ENCODE measurements around the gene FAAH2.
"Not testable (repeated sequence)": the region's sequence is repeated elsewhere in the genome, so short reads cannot be mapped to it uniquely, and the experiment has no call there.

The FAAH2 gene

DNA sequence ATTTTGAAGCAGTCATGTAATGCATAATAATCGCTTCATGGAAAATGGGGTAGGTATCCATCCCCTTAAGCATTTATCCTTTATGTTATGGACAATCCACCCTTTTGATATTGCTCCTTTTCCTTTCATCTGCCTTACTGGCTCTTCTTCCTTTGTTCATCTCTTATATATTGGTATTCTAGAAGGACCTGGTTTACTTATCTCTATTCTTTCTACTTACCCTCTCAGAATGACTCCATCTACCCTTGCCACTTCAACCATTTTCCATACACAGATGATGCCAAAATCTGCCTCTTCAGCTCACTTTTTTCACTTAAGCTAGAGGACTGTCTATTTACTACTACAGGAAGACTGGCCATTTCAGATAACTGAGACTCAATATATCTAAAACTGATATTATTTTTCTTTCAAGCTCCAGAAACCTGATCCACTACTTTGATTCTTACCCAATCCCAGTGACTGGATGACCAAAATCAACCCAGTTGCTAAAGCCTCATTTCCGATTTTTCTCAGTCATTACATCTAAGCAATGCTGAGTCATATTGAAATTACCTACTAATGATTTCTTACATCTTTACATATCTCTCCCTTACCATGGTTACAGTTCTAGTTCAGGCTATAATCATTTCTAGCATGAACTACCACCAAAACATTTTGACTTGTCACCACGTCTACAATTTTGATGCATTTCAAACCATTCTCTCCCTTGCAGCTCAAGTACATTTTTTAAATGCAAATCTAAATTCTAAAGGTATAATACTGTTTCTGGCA is 93.7 kb downstream of the FAAH2 start:
- FAIRE-seq: no peak

GRCh38 chrX:57394162-57394561 is 107.7 kb downstream of the FAAH2 start:
- not testable (repeated sequence) for FAIRE-seq

DNA sequence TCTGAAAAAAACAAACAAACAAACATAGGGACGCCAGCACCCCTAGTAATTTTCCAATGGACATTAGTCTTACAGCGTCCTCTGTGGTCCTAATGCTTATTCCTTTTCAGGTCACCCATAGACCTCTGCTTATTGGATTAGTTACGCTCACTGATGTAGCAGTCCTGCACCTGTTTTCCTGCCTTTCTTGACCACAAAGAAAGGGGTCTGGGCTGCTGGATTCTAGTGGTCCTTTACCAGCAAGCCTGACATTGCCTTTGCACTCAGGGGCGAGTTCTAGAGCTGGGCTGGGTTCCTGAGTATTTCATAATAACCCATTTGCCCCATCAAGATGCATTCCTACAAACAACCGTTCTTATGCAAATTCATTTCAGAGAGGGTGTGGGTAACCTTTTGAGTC is 116.7 kb downstream of the FAAH2 start:
- not testable (repeated sequence) for FAIRE-seq

DNA sequence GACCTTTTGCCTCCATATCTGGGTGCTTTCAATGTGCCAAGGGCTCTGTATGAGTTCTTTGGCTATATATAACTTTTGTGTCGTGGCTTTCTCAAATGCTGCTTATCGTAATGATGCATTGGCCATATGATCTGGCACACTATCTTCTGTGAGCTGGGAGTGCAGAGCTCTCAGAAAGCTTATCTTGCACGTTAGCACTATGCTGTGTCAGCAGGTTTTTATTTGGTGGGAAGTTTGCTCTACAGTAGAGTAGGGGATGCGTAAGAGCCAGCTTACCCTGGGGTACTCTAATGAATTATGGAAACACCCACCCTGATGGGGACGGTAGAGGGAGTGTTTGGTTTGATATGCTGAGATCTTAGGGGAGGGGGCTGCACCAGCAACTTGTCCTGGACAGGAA is 119.6 kb downstream of the FAAH2 start:
- no peak for FAIRE-seq

DNA sequence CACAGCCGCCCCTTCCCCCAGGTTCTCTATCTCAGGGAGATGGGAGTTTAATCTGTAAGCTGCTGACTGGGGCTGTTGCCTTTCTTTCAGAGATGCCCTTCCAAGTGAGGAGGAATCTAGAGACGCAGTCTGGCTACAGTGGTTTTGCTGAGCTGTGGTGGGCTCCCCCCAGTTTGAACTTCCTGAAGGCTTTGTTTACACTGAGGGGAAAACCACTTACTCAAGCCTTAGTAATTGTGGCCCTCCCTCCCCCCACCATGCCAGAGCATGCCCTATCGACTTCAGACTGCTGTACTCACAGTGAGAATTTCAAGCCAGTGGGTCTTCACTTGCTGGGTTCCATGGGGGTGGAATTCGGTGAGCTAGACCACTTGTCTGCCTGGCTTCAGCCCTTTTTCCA is 131.3 kb downstream of the FAAH2 start:
- no peak for FAIRE-seq

DNA sequence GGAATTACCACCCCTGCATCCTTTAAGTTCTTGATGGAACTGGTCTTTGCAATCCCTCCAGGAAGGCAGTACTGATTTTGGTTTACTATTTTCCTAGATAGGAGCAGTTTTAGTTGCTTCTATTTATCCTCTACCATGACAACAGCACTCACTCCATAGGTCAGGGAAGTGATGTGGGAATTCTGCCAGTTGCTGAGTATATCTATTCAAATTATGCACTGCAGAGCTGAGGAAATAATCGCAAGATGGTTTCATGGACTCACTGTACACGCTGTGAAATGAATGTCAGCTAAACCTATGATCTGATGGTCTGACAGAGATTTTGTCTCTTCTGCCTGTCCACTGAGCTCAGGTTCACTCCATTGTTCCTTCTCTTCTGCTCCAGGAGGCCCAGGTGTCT is 135.8 kb downstream of the FAAH2 start:
- no peak for FAIRE-seq

GRCh38 chrX:57422790-57423189 is 136.3 kb downstream of the FAAH2 start:
- FAIRE-seq: no peak

DNA sequence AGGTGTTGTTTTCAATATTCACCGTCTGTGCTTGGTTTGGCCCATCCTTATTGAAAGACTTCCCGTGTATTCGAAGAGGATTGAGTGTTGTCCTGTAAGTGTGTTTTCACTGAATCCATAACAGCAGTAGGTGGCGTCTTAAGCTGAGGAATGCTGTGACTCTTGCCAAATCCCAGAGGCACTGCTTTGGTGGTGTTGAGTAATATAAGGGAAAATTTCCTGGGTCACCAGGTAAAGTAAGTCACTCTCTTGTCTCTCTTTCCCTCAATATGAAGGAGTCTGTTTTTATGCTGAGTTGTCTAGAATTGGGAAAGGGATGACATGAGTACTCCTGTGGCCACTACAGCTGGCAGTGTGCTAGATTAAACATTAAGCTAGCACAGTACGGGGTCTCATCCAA is 158.6 kb downstream of the FAAH2 start:
- FAIRE-seq: no peak

DNA sequence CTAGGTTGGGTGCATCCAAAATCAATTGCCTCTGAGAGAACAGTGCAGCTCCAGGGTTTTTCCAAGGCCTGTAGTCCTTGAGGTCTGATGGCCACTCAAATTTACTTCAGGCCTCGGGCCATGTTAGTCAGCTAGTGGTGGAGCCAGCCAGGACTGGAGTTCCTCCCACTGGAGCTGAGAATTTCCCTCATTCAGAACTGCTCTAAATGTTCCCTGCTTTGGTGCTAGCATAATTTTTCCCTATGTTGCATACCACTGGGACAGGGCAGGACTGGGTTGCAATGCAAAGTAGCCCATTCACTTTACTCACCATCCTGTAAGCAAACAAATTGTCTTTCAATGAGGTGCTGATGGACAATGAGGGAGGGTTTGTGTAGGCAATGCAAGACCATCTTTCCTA is 159.3 kb downstream of the FAAH2 start:
- no peak for FAIRE-seq

GRCh38 chrX:57447856-57448255 is 161.3 kb downstream of the FAAH2 start:
- FAIRE-seq: no peak

GRCh38 chrX:57451426-57452020 is 165.0 kb downstream of the FAAH2 start:
- no peak for FAIRE-seq

- FAIRE-seq: no peak
Measured at GRCh38 chrX:57453901-57454300, 167.4 kb downstream of the FAAH2 start.

GRCh38 chrX:57481514-57481913 is 195.0 kb downstream of the FAAH2 start:
- FAIRE-seq: no peak

DNA sequence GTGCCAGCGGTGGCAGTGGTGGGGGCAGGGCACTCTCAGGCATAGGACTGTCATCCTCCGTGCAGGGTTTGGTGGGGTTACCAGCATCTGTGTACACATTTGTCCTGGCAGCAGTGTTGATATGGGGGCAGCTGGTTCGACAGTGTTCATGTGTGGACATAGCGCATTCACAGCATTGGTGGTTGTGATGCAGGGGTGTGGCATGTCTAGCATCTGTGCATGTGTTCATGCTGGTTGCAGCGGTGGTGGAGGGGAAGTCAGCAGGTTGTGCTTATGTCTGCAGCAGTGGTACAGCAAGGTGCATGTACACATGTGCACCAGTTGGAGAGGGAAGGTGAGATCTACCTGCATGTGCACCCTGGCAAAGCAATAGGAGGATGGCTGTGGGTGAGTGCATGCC is 230.0 kb downstream of the FAAH2 start:
- FAIRE-seq: no peak

DNA sequence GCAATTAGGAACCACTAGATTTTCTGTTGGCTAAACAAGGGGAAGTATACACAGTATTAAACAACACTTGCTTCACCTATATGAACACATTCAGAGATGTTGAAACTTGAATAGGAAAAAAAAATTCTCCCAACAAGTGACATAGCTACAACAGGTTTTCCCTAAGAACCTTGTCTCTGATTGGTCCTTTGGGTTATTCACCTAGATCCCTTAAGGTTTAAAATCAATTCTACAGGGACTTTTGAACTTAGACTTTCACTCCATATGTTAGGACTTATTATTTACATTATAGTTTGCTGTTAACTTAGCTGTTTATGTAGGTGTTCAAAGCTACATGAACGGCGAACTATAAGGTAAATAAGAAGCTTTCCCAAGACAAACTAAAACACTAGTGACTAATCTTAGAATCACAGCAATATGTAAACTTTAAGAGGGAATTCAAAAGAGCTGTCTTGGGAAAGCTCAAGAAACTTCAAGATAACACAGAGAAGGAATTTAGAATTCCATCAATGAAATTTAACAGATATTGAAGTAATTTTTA is 233.1 kb downstream of the FAAH2 start:
- FAIRE-seq: no peak

DNA sequence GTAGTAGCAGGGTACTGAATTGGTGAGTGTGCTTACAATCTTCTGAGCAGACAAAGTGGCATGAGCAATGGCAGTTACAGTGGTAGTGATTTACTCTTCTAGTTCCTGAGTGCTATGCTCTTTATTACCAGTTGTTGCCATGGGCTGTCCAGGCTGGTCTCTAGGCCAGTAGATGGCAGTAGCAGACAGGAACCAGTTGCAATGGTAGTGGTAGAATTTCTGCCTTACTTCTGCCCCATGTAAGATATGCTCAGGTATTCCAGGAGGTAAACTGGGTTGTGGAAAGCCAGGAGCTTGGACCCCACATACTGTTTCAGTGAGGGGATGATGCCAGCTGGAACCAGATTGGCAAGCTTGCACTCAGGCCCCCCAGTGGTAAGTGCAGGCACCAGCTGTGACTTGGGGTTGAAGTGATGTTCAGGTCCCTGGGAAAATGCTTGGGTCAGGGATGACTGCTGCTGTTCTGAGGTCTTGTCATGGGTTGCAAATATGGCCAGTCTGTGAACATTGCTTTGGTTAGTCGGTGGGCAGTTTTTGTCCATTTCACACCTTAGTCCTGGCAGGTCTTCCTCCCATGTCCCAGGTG is 242.3 kb downstream of the FAAH2 start:
- FAIRE-seq: no peak

All from A204.1 (cell line).